Astrocyte (in vitro differentiated cells and primary cell): ENCODE measurements around the gene SOX2. TPM values are rescaled to one million over a fixed set of nuclear protein-coding genes. Genes with fewer than 3 reads are reported as not detected.
A peak's percentile ranks its signal among the peaks of the same experiment; 100 is the strongest.

ENCODE experiments used
- DNase-seq: peaks from one replicate; pipeline ENCODE4 v3.0.0-alpha.2; 2010; ENCODE audit warnings: low read depth
- FAIRE-seq: peaks from 2 replicates; lab custom pipeline; 2011; peaks lifted over from hg19 to GRCh38; lab: Jason Lieb, UNC
- H2AFZ ChIP-seq: 2 replicates; pipeline ENCODE4 v1.6.0; 2012; ENCODE audit warnings: low read depth, low read length, inconsistent platforms
- H3K27ac ChIP-seq: 2 replicates; pipeline ENCODE4 v1.5.1; 2011; ENCODE audit warnings: low read depth, low read length, inconsistent platforms
- H3K27me3 ChIP-seq: 2 replicates; pipeline ENCODE4 v1.6.0; 2011; ENCODE audit warnings: low read length, inconsistent platforms; ENCODE audit not compliant: insufficient read depth
- H3K36me3 ChIP-seq: 2 replicates; pipeline ENCODE4 v1.5.1; 2011; ENCODE audit warnings: low read length, inconsistent platforms; ENCODE audit not compliant: insufficient read depth
- H3K4me1 ChIP-seq: 2 replicates; pipeline ENCODE4 v1.5.1; 2011; ENCODE audit warnings: low read length, inconsistent platforms; ENCODE audit not compliant: insufficient read depth
- H3K4me2 ChIP-seq: 2 replicates; pipeline ENCODE4 v1.6.0; 2012; ENCODE audit warnings: low read length, inconsistent platforms
- H3K4me3 ChIP-seq: 2 replicates; pipeline ENCODE4 v1.5.1; 2011; ENCODE audit warnings: low read depth, mild to moderate bottlenecking, low read length, inconsistent platforms; ENCODE audit not compliant: insufficient read depth
- H3K79me2 ChIP-seq: 2 replicates; pipeline ENCODE4 v1.6.0; 2012; ENCODE audit warnings: mild to moderate bottlenecking, low read length, inconsistent platforms; ENCODE audit not compliant: insufficient read depth
- H3K9ac ChIP-seq: 2 replicates; pipeline ENCODE4 v1.6.0; 2012; ENCODE audit warnings: mild to moderate bottlenecking, low read length, inconsistent platforms
- H3K9me3 ChIP-seq: 2 replicates; pipeline ENCODE4 v1.5.1; 2012; ENCODE audit warnings: low read depth, mild to moderate bottlenecking, low read length, inconsistent platforms; ENCODE audit not compliant: insufficient read depth
- H4K20me1 ChIP-seq: 2 replicates; pipeline ENCODE4 v1.6.0; 2012; ENCODE audit warnings: low read length, inconsistent platforms; ENCODE audit not compliant: insufficient read depth
- H3K27ac Mint-ChIP-seq: one replicate; pipeline ENCODE4 v1.8.0; 2021; ENCODE audit warnings: mild to moderate bottlenecking, mixed read lengths; ENCODE audit not compliant: unreplicated experiment
- H3K27me3 Mint-ChIP-seq: one replicate; pipeline ENCODE4 v1.8.0; 2021; ENCODE audit warnings: low read depth, mixed read lengths; ENCODE audit not compliant: unreplicated experiment
- H3K36me3 Mint-ChIP-seq: one replicate; pipeline ENCODE4 v1.8.0; 2021; ENCODE audit warnings: low read depth, mixed read lengths; ENCODE audit not compliant: unreplicated experiment
- H3K4me1 Mint-ChIP-seq: one replicate; pipeline ENCODE4 v1.8.0; 2021; ENCODE audit warnings: low read depth, mixed read lengths; ENCODE audit not compliant: unreplicated experiment
- H3K4me3 Mint-ChIP-seq: one replicate; pipeline ENCODE4 v1.8.0; 2021; ENCODE audit warnings: mild to moderate bottlenecking, moderate library complexity, mixed read lengths; ENCODE audit not compliant: unreplicated experiment
- H3K9me3 Mint-ChIP-seq: one replicate; pipeline ENCODE4 v1.8.0; 2021; ENCODE audit warnings: mild to moderate bottlenecking, mixed read lengths; ENCODE audit not compliant: unreplicated experiment
- CTCF ChIP-seq: IDR thresholded peaks from 2 replicates; pipeline ENCODE4 v1.5.1; 2011; ENCODE audit warnings: low read depth, mild to moderate bottlenecking, inconsistent platforms, low read length, moderate library complexity; ENCODE audit not compliant: insufficient read depth
- EZH2 ChIP-seq: IDR thresholded peaks from 2 replicates; pipeline ENCODE4 v1.6.1; 2012; ENCODE audit warnings: mild to moderate bottlenecking, low read length, inconsistent platforms; ENCODE audit not compliant: insufficient read depth
- total RNA-seq: library from RNA; stranded (reverse); gene quantifications from 2 replicates; pipeline ENCODE4 v1.2.1, GENCODE V29; 2021

Gene SOX2
- total RNA-seq, 1 donor from 2014 or later: 6.5 TPM

GRCh38 chr3:181725830-181726229 is 14.1 kb downstream of the SOX2 start:
- Mint-ChIP-seq H3K27ac (no peak overlapping the region), H3K4me3 (no peak overlapping the region), H3K36me3 (no peaks in the 10 kb centered on the region), H3K4me1 (peaks cover 9% of the 10 kb centered on the region), H3K9me3 (peaks cover 9% of the 10 kb centered on the region), H3K27me3 (peaks cover 33% of the 10 kb centered on the region)
- Histone ChIP-seq H3K4me1 (peaks cover 22% of the 10 kb centered on the region), H3K27ac (no peak overlapping the region), H3K79me2 (peaks cover 24% of the 10 kb centered on the region), H3K9ac (no peak overlapping the region), H3K27me3 (peaks cover 96% of the 10 kb centered on the region), H2AFZ (no peak overlapping the region), H4K20me1 (no peaks in the 10 kb centered on the region), H3K4me3 (no peak overlapping the region), H3K4me2 (no peak overlapping the region), H3K36me3 (no peaks in the 10 kb centered on the region), H3K9me3 (no peaks in the 10 kb centered on the region)
- no peak for TF ChIP-seq CTCF
- TF ChIP-seq EZH2: no peak
- FAIRE-seq (no peak), DNase-seq (no peak)

- Mint-ChIP-seq H3K36me3 (no peaks in the 10 kb centered on the region), H3K9me3 (peaks cover 9% of the 10 kb centered on the region), H3K4me3 (peak overlapping the region; percentile 85), H3K27ac (peak overlapping the region; percentile 44), H3K27me3 (peaks cover 35% of the 10 kb centered on the region), H3K4me1 (peaks cover 9% of the 10 kb centered on the region)
- H3K4me3 ChIP-seq: peak overlapping the region; percentile 61
- peak; percentile 29 for DNase-seq
- H3K9me3 ChIP-seq: no peaks in the 10 kb centered on the region
- H4K20me1 ChIP-seq: no peaks in the 10 kb centered on the region
- H3K79me2 ChIP-seq: peaks cover 16% of the 10 kb centered on the region
- H3K4me1 ChIP-seq: peaks cover 22% of the 10 kb centered on the region
- TF ChIP-seq EZH2 (peak; percentile 74), CTCF (no peak)
- H3K9ac ChIP-seq: peak overlapping the region; percentile 66
- peak overlapping the region; percentile 55 for H2AFZ ChIP-seq
- no peaks in the 10 kb centered on the region for H3K36me3 ChIP-seq
- peaks cover 91% of the 10 kb centered on the region for H3K27me3 ChIP-seq
- H3K27ac ChIP-seq: no peak overlapping the region
- FAIRE-seq: no peak
- peak overlapping the region; percentile 87 for H3K4me2 ChIP-seq
Measured at GRCh38 chr3:181726351-181727330, 14.9 kb downstream of the SOX2 start.
